Superior temporal gyrus (tissue), 1 donor: ENCODE results near the gene RBM12.
"Not testable (repeated sequence)": the region's sequence is repeated elsewhere in the genome, so short reads cannot be mapped to it uniquely, and the experiment has no call there.

Experiments used
- DNase-seq: peaks from one replicate; pipeline ENCODE4 v3.0.0-alpha.2; 2016; ENCODE audit errors: extremely low spot score

RBM12 gene

DNA sequence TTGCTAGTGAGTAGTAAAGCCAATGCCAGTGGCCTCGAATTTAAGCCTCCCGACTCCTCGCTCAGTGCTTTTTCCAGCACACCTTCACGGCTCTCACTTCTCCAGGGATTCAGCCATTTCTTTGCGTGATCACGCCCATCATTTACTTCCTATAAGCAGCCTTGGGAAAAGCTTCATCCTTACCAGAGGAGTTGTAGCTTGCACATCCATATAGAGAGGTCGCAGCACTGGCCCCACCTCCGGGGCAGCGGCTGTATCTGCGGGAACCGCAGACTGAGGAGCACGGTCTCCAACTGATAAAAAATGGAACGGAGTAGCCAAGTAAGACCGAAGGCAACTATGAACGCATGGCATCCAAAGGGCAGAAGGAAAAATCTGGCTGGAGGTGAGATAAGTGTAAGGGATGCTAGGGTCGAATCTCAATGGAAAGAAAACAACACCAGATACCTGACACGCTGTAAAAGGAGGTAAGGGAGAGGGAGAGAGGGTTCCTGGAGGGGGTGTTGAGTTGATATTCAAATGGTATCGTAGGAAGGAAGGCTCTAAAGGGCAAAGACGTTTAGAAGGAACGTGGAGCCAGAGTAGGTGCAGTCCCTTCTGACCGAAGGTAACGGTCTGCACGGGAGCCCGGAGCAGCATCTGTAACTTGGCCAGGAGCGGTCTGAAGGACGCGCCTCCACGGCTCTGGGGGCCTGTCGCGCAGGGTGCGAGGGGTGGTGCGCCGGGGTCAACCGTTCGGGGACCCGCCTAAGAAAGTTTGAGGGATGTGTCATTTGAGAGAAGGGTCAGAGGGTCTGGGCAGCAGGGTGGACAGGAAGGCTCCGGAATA is 33.8 kb upstream of the RBM12 start:
- DNase-seq = no peak

DNA sequence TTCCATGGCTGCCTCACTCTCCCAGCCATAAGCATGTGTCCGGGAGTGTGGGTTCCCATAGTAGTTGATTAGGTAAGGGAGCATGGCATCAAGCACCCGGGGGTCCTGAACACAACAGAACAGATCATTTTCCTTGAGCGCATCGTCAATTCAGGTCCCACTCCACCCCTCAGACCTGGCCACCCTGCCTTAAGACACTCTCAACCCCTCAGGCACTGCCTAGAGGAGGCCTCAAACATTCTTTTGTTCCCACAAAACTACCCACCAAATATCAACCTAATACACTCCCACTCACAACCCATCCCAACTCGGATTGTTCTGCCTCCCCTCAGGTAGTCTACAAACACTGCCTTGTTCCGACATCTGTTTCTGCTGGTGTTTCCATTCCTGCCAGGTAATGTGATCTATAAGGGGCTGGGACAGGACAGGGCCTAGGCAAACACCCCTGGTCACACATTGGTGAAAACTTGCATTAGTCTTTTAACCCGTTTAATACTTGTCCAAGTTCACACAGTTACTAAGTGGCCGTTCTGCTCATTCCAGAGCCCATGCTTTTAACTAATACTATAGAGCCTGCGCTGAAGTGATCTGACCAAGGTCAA is 33.1 kb upstream of the RBM12 start:
- no peak for DNase-seq

DNA sequence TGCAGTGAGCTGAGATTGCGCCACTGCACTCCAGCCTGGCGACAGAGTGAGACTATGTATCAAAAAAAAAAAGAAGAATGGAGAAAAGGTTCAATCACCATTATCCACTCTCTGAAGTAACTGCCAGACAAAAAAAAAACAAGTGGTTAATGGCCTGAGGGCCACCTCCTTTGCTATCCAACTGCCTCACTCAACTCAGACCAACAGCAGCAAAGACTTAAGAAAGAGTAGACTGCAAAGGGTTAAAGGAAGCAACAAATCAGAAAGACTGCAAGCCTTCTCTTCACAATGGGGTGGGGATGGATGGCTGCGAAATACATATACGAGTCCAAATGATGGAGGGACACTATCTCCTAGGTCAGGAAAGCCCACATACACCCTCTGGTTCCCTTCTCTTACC is 31.3 kb upstream of the RBM12 start:
- no peak for DNase-seq

GRCh38 chr20:35695245-35695749 is 30.6 kb upstream of the RBM12 start:
- no peak for DNase-seq

DNA sequence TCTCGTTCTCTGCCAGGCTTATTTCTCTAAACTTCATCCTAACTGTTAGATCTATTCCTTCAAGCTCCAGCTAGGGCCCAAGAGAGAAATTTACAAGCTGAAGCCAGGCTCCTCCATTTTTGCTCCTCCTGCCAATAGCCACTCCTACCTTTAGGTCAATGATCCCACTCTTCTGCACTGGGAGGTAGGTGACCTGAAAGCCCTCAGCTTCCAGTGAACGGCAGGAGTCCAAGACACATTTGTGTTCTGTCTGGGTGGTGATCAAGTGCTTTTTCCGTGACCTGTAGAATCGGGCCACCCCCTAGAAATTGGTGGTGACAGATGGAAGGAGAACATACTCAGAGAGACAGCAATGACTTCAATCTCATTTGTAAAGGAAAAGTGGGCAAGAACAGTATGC is 25.6 kb upstream of the RBM12 start:
- no peak for DNase-seq

DNA sequence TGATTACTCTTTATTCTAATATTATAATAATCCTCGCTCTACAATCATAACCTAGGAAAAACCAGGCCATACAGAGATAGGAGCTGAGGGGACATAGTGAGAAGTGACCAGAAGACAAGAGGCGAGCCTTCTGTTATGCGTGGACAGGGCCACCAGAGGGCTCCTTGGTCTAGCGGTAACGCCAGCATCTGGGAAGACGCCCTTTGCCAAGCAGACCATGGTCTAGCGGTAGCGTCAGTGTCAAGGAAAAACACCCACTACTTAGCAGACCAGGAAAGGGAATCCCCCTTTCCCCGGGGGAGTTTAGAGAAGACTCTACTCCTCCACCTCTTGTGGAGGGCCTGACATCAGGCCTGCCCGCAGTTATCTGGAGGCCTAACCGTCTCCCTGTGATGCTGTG is 22.2 kb upstream of the RBM12 start:
- DNase-seq = not testable (repeated sequence)

DNA sequence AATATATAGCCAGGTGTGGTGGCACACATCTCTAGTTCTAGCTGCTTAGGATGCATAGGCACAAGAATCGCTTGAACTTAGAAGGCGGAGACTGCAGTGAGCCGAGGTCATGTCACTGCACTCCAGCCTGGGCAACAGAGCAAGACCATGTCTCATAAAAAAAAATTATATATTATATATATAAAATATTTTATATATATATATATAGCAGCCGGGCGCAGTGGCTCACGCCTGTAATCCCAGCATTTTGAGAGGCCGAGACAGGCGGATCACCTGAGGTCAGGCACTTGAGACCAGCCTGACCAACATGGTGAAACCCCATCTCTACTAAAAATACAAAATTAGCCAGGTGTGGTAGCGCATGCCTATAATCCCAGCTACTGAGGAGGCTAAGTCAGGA is 20.7 kb upstream of the RBM12 start:
- DNase-seq = not testable (repeated sequence)

GRCh38 chr20:35681960-35682359 is 17.3 kb upstream of the RBM12 start:
- no peak for DNase-seq

DNA sequence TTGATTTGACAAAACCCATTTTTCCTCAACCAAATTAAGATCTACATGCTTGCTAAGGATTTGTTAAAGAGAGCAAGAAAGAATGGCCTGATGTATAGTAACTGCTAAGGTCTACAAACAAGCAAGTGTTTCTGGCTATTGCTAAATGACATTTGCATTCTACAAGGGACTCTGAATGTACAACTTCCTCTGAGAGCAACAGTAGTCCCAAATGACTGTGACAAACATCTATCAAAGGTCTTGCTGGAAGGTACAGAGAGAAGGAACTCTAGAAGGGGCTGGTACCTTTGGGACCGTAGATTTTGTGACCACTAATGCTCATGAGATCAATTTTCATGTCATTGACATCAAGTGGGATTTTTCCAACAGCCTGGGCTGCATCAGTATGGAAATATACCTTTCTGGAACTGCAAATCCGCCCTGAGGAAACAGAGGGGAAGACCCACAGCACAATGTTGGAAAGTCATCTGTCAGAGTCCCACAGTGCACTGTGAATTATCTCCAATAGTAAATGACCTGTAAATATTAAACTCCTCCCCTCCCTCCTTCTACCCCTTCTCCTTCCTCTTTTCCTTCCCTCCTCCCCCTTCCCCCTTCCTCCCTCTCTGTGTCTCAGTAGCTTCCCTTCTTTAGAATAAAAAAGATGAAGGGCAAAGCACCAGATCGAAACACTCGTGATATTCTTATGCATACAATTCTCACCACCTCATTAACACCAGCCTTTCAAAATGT is 15.9 kb upstream of the RBM12 start:
- DNase-seq = no peak

GRCh38 chr20:35674921-35675320 is 10.2 kb upstream of the RBM12 start:
- no peak for DNase-seq

DNA sequence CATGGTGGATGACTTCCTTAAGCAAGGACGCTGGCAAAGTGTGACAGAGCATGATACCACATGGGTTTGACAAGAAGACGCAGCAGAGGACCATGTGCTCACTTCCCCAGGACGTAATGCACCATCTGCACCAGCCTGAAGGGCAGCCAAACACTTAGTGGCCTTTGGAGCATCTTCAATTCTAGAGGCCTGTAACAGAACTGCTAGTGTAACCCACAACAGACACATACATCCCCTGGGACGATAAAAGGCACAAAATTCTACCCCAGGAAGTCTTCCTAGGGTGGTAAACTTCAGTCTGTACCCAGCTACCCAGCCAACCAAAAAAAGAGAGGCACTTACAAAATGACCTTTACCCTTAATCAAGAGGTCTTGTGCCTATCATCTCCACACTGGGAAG is 9.2 kb upstream of the RBM12 start:
- no peak for DNase-seq

GRCh38 chr20:35669681-35670080 is 5.0 kb upstream of the RBM12 start:
- no peak for DNase-seq

DNA sequence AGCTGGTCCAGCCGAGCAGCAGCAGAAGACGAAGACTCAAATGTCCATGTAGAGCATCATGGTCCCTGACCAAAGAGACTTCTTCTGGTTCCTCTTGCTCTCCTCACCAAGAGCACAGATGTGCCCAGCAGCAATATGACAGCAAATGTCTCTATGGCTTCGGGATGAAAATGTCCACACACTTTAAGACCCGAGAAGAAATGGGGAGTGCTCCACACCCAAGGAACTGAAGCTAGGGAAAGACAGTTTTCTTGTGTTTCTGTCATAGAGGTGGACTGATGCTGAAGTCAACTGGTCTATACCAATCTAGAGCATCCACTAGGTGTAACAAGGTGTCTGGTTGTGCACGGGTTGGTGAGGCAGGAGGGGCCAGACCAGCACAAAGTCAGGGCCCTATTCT is 4.5 kb upstream of the RBM12 start:
- no peak for DNase-seq

DNA sequence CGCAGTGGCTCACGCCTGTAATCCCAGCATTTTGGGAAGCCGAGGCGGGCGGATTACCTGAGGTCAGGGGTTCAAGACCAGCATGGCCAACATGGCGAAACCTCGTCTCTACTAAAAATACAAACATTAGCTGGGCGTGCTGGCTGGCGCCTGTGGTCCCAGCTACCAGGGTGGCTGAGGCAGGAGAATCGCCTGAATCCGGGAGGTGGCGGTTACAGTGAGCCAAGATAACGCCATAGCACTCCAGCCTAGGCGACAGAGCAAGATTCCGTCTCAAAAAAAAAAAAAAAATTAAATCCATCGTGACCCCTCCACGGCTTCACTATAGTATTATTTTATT is 1.2 kb upstream of the RBM12 start:
- no peak for DNase-seq

- peak; percentile 29 for DNase-seq
These were observed 909 bp downstream of the RBM12 start for GRCh38 chr20:35663516-35664465.

DNA sequence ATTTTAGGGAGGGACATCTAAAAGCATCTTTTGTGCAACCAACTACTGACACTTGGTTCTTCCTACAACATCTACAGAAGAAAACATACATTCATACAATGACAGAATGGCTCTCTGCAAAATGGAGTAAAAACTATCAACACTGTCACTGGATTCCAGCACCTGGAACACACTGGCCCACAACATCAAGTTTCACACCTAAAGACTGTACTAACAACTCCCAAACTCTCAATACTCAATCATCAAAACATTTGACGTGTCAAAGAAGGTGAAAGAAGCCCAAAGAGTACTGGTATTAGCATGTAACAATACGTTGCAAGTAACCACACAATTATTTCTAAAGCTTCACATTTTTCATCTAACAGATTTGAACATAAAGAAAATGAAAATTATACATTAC is 2.1 kb downstream of the RBM12 start:
- DNase-seq = no peak

DNA sequence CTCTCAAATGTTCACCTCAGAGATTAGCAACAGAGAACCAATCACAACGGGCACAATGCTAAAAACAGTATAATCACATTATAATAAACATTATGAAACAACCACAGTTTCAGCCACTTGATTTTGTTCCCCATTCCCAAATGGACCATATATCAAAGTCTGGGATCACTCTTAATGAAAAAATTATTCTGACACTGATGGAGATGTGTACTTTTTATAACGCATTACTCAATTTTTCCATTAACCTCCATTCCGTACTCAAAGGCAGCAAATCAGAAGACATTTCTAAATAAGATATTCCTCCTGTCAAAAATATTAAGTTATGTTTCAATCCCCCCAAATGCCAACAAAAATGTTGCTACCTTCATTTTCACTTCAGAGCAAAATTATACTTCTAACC is 2.8 kb downstream of the RBM12 start:
- DNase-seq = no peak

DNA sequence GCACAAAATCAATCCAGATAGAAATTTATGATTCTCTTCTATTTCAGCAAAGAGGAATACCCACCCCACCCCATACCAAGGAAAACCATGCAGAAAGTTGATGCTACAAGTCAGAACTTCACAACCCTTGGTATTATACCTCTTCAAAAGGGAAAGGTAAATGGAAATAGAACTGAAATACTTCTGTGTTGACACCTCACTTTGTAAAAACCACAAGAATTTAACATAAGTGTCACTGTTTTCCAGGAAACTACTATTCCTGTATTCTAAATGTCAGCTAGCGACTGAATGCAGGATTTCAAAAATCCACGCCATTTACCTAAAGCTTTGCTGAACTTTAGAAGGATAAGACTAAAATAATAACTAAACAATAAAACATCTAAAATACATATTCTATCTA is 3.6 kb downstream of the RBM12 start:
- DNase-seq = no peak

- no peak for DNase-seq
These were observed 4.4 kb downstream of the RBM12 start for GRCh38 chr20:35660122-35660937.

- no peak for DNase-seq
These were observed 7.4 kb downstream of the RBM12 start for GRCh38 chr20:35657271-35657670.

DNA sequence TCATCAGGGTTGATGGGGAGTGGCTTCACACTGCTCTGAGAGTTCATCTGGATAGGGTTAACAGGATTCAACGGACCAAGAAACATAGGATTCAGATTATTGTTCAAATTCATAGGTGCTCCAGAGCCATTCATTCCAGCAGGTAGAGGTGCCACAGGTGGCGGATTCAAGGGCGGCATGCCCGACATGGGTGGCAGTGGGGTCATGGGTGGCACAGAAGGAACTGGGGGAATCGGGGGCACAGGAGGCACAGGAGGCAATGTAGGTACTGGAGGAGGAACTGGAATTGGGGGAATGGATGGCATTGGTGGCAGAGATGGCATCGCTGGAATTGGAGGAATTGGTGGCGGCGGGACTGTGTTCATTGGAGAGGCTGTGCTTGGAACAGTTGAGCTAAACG is 10.3 kb downstream of the RBM12 start:
- no peak for DNase-seq
